ENCODE results near the gene MX1. TPM values are rescaled to one million over a fixed set of nuclear protein-coding genes. Genes with fewer than 3 reads are reported as not detected.

Gene MX1
- total and polyA plus RNA-seq, 2 donors (not counting 3 experiments of a cell fraction or from before 2014, with no cell fraction given): 5.9 to 25.1 TPM

- Histone ChIP-seq H3K9ac (replicated peaks; ENCODE audit: extremely low read depth, insufficient read depth, low read length) (no peak overlapping the region), H3K9me1 (replicated peaks; ENCODE audit: control insufficient read depth, extremely low read depth, insufficient read depth, low read length) (no peaks in the 10 kb centered on the region), H4K20me1 (replicated peaks; ENCODE audit: control insufficient read depth, extremely low read depth, insufficient read depth, low read length) (no peaks in the 10 kb centered on the region), H3K36me3 (ENCODE audit: control insufficient read depth in 2 of 2, extremely low read depth in 1 of 2, insufficient read depth in 2 of 2, low read length in 2 of 2) (no peaks in the 10 kb centered on the region), H3K4me3 (replicated peaks in 1 of 3; ENCODE audit: insufficient read depth in 1 of 3, low read depth in 1 of 3, low read length in 3 of 3) (no peak overlapping the region), H3K9me3 (replicated peaks; ENCODE audit: control insufficient read depth, insufficient read depth, low read length) (no peaks in the 10 kb centered on the region), H3K27me3 (ENCODE audit: control insufficient read depth in 2 of 2, insufficient read depth in 2 of 2, low read length in 2 of 2) (no peaks in the 10 kb centered on the region), H3K79me2 (ENCODE audit: control insufficient read depth, insufficient read depth, low read length) (no peaks in the 10 kb centered on the region), H3K27ac (ENCODE audit: insufficient read depth, low read depth, low read length) (no peak overlapping the region), H3K4me2 (ENCODE audit: insufficient read depth, low read length) (no peak overlapping the region), H3K4me1 (ENCODE audit: control insufficient read depth, extremely low read depth, insufficient read depth, low read length) (no peaks in the 10 kb centered on the region), H2AFZ (ENCODE audit: low read depth, low read length) (no peak overlapping the region)
- FAIRE-seq (no peak), DNase-seq (ENCODE audit: low read depth, low spot score) (no peak)
- POLR2A ChIA-PET: no interaction called here
- CTCF ChIA-PET: no interaction called here
- no TSS peak for BruUV-seq (replicated peaks)
- intact Hi-C loops (cut with micrococcal nuclease): no loop called here
- TF ChIP-seq JUN (IDR thresholded peaks at IDR 0.05; ENCODE audit: borderline replicate concordance, insufficient read depth, insufficient read length, low read depth): no peak
- TF ChIP-seq FOS (IDR thresholded peaks at IDR 0.05; ENCODE audit: borderline replicate concordance, insufficient read depth, low read length): no peak
- dilution Hi-C loops (cut with MboI; ENCODE audit: extremely low pct_ligation_motif_present, low sequenced_read_pairs): no loop called here
Measured at GRCh38 chr21:41405321-41405720, 20.7 kb upstream of the MX1 start.

DNA sequence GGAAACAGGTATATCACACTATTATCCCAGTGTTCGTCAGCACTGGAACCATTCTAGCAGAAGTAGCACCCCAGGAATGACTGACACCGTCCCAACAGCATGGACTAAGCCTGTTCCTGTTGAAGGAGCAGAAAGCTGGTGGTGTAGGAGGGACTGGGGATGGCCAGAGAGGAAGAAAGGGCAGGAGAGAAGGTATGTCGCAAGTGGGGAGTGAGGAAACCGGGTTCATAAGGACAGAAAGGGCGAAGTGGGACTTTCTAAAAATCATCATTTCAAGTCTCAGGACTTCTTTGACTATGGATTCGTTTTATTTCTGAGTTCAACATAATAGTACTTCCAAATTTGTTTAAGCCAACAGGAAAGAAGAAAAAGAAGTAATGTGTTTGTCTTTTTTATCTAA is 19.7 kb upstream of the MX1 start:
- no peaks in the 10 kb centered on the region for H3K9me1 ChIP-seq (replicated peaks; ENCODE audit: control insufficient read depth, extremely low read depth, insufficient read depth, low read length)
- FAIRE-seq (no peak), DNase-seq (ENCODE audit: low read depth, low spot score) (no peak)
- H3K4me3 ChIP-seq (replicated peaks in 1 of 3; ENCODE audit: insufficient read depth in 1 of 3, low read depth in 1 of 3, low read length in 3 of 3): no peak overlapping the region
- H3K27ac ChIP-seq (ENCODE audit: insufficient read depth, low read depth, low read length): no peak overlapping the region
- dilution Hi-C loops (cut with MboI; ENCODE audit: extremely low pct_ligation_motif_present, low sequenced_read_pairs) (no loop called here), intact Hi-C loops (cut with micrococcal nuclease) (no loop called here)
- H2AFZ ChIP-seq (ENCODE audit: low read depth, low read length): no peak overlapping the region
- ChIA-PET POLR2A (no interaction called here), CTCF (no interaction called here)
- H3K4me1 ChIP-seq (ENCODE audit: control insufficient read depth, extremely low read depth, insufficient read depth, low read length): no peaks in the 10 kb centered on the region
- H3K9ac ChIP-seq (replicated peaks; ENCODE audit: extremely low read depth, insufficient read depth, low read length): no peak overlapping the region
- BruUV-seq (replicated peaks): no TSS peak
- no peak for TF ChIP-seq GATA2 (IDR thresholded peaks at IDR 0.05; ENCODE audit: insufficient read depth, insufficient read length, low read depth, low read length)
- no peaks in the 10 kb centered on the region for H3K9me3 ChIP-seq (replicated peaks; ENCODE audit: control insufficient read depth, insufficient read depth, low read length)
- H3K27me3 ChIP-seq (ENCODE audit: control insufficient read depth in 2 of 2, insufficient read depth in 2 of 2, low read length in 2 of 2): no peaks in the 10 kb centered on the region
- no peak overlapping the region for H3K4me2 ChIP-seq (ENCODE audit: insufficient read depth, low read length)
- no peaks in the 10 kb centered on the region for H3K79me2 ChIP-seq (ENCODE audit: control insufficient read depth, insufficient read depth, low read length)
- H4K20me1 ChIP-seq (replicated peaks; ENCODE audit: control insufficient read depth, extremely low read depth, insufficient read depth, low read length): no peaks in the 10 kb centered on the region
- H3K36me3 ChIP-seq (ENCODE audit: control insufficient read depth in 2 of 2, extremely low read depth in 1 of 2, insufficient read depth in 2 of 2, low read length in 2 of 2): no peaks in the 10 kb centered on the region

All from endothelial cell of umbilical vein (primary cell).